ENCODE results near the gene SEC22A.

GRCh38 chr3:123282461-123282860, 80.7 kb downstream of the SEC22A start:
- no peak for TF ChIP-seq CTCF (IDR thresholded peaks at IDR 0.05)
- no peak for TF ChIP-seq POLR2A (IDR thresholded peaks at IDR 0.05)
